GM19035 (cell line): ENCODE results near the gene TEX11.
"Not testable (repeated sequence)": the region's sequence is repeated elsewhere in the genome, so short reads cannot be mapped to it uniquely, and the experiment has no call there.

ENCODE experiments used
- ATAC-seq: cut with Tn5 transposase; IDR thresholded peaks from one replicate; pipeline ENCODE4 v1.9.1; 2021; ENCODE audit not compliant: unreplicated experiment

The TEX11 gene

DNA sequence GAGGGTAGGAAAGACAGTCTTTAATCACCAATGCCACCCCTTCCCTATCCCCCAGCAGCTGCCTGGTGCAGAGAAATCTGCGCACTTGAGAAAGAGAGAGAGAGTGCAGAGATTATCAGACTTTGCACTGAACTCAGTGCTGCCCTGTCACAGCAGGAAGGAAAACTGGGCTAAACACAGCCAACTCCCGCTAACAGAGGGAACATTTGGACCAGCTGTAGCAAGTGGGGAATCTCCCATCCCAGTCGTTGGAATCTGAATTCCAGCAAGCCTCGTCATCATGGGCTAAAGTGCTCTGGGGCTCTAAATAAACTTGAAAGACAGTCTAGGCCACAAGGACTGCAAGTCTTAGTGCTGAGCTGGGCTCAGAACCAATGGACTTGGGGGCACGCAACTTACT is 295.2 kb downstream of the TEX11 start:
- ATAC-seq = no peak

GRCh38 chrX:70605352-70605751 is 303.2 kb downstream of the TEX11 start:
- ATAC-seq = no peak

DNA sequence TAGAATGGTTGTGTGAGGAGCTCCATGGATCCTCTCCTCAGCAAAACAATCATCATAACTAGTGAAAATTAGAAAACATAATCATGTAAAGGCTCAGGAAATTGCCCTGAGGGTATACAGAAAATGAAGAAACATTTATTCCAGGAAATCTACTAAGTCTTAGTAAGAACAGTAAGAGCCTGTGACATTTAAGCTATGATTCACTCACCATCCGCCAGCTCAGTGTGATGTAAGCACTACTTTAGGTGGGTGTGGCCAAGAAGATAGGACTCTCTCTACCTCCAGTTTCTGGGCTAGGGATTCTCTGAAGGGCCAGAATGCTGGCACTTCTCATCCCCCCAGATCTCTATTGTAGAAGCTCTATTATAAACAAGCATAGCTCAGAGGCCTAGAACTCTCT is 316.4 kb downstream of the TEX11 start:
- no peak for ATAC-seq

- not testable (repeated sequence) for ATAC-seq
Observed at GRCh38 chrX:70587158-70587557, 321.4 kb downstream of the TEX11 start.

DNA sequence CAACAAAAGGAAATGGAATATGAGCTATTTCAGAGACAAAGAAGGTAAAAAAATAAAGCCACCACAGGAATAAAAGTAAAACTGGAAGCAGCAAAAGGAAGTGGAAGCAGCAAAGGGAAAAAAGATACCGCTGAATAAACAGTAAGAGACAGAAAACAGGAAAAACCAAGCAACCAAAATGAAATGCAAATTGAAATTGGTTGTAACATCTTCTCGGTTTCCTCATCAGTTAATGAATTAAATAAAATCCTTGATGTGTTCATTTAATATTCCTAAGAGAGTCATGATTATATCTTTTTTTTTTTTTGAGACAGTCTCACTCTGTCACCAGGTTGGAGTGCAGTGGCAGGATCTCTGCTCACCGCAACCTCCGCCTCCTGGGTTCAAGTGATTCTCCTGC is 331.1 kb downstream of the TEX11 start:
- ATAC-seq = no peak

DNA sequence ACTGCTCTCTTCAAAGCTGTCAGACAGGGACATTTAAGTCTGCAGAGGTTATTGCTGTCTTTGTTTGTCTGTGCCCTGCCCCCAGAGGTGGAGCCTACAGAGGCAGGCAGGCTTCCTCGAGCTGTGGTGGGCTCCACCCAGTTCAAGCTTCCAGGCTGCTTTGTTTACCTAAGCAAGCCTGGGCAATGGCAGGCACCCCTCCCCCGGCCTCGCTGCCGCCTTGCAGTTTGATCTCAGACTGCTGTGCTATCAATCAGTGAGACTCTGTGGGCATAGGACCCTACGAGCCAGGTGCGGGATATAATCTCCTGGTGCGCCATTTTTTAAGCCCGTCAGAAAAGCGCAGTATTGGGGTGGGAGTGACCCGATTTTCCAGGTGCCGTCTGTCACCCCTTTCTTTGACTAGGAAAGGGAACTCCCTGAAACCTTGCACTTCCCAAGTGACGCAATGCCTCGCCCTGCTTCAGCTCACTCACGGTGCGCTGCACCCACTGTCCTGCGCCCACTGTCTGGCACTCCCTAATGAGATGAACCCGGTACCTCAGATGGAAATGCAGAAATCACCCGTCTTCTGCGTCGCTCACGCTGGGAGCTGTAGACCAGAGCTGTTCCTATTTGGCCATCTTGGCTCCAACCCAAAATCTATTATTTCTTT is 338.5 kb downstream of the TEX11 start:
- ATAC-seq = not testable (repeated sequence)

DNA sequence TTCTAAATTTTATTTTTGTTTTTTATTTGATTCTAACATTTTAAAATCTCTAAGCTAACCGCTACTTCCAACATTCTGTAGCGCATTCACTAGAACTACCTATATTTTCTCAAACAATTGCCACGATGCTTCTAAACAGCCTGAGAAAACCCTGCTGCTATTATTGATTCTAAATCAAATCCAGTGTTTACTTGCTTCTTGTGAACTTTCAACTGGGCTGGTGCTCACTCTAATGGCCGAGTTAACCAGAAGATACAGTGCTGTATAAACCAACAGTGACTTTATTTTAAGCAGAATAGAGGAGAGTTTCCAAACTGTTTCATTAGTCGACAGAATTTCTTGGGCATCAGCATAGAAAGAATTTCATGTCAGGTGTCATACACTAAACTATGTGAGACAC is 353.6 kb downstream of the TEX11 start:
- ATAC-seq = no peak

DNA sequence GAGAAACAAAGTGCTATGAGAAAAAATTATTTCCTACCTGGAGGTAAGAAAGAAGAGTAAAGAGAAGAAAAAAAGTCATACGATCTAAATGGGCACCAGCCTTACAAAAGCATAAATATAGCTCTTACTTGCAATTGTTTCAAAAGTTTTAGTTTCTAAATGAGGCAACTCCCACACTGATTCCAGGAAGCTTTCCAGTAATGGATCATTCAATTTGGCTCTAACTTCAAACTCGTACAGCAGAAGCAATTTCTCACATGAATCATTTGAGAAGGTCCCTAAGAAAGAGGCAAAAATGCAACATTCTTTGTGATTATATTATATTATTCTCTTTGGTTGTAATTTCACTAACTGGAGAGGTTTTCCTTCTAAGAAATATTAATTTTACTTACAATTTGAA is 354.0 kb downstream of the TEX11 start:
- ATAC-seq = no peak

DNA sequence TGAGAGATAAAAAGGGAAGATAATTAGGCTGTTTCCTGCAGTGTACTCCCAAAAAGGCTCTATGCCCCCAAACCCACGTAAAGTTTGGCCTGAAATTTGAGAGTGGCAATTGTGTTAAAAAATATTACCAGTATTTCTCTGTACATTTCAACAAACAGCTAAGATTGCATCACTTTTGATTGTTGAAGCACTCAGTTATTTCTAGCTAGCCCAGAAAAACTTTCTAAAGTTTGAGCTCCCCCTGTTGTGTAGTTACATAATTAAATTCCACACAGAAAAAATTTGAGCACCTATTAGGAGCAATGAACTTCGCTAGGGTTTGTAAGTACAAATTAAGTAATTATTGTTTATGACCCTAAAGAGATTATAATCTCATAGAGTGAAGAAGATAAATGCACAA is 354.4 kb downstream of the TEX11 start:
- ATAC-seq = no peak

- ATAC-seq = no peak
Observed at GRCh38 chrX:70553516-70553915, 355.0 kb downstream of the TEX11 start.

- no peak for ATAC-seq
Observed at GRCh38 chrX:70552130-70552704, 356.3 kb downstream of the TEX11 start.

GRCh38 chrX:70549429-70549828 is 359.1 kb downstream of the TEX11 start:
- ATAC-seq = no peak

GRCh38 chrX:70535198-70535597 is 373.3 kb downstream of the TEX11 start:
- no peak for ATAC-seq

GRCh38 chrX:70527610-70528345 is 380.7 kb downstream of the TEX11 start:
- no peak for ATAC-seq

GRCh38 chrX:70527053-70527452 is 381.5 kb downstream of the TEX11 start:
- ATAC-seq = no peak

GRCh38 chrX:70525733-70526132 is 382.8 kb downstream of the TEX11 start:
- no peak for ATAC-seq

GRCh38 chrX:70515692-70516091 is 392.8 kb downstream of the TEX11 start:
- ATAC-seq = not testable (repeated sequence)

GRCh38 chrX:70515270-70515669 is 393.2 kb downstream of the TEX11 start:
- not testable (repeated sequence) for ATAC-seq

DNA sequence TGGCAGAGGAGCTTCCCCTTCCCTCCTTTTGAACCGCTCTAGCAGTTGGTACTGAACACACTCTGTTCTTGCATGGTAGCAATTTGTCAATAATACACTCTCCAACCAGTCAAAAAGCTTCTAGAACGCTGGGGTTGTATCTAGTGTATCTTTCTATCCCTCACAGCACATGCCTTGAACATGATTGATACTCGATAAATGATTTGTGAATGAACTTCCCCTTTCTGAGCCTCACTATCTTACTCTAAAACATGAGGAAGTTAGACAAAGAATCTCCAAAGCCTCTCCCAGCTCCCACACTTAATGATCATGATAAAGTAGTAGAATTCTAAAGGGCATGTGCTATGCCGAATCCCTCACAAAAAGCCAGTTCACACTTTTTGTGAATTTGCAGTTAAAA is 399.4 kb downstream of the TEX11 start:
- no peak for ATAC-seq

GRCh38 chrX:70508296-70508911 is 400.1 kb downstream of the TEX11 start:
- no peak for ATAC-seq

DNA sequence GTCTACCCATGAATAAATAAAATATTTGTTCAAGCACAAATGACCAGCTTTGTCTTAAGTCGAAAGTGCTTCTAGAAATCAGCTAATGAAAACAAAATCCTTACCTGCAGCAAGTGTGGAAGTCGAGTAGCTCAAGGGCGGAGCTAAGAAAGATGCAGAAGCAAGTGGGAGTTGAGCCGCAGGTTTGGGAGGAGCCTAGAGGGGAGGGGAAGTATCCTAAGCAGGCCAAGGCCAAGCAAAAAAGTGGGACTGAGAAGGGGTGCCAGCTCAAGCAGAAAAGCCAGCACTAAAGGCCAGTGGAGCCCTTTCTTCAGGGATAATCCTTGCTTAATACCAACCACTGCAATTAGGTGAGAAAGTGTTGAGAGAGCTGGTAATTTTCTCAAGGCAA is 403.1 kb downstream of the TEX11 start:
- no peak for ATAC-seq
